ENCODE data around the gene NTSR1.

Gene NTSR1

GRCh38 chr20:62733891-62734290 is 25.3 kb downstream of the NTSR1 start:
- TF ChIP-seq CTCF (IDR thresholded peaks at IDR 0.05), result no peak

- TF ChIP-seq CTCF (IDR thresholded peaks at IDR 0.05), result no peak
Observed at GRCh38 chr20:62734326-62734725, 25.7 kb downstream of the NTSR1 start.

GRCh38 chr20:62734881-62735280 is 26.2 kb downstream of the NTSR1 start:
- TF ChIP-seq CTCF (IDR thresholded peaks at IDR 0.05), result no peak

- TF ChIP-seq CTCF (IDR thresholded peaks at IDR 0.05), result no peak
Observed at GRCh38 chr20:62735331-62735821, 26.7 kb downstream of the NTSR1 start.

DNA sequence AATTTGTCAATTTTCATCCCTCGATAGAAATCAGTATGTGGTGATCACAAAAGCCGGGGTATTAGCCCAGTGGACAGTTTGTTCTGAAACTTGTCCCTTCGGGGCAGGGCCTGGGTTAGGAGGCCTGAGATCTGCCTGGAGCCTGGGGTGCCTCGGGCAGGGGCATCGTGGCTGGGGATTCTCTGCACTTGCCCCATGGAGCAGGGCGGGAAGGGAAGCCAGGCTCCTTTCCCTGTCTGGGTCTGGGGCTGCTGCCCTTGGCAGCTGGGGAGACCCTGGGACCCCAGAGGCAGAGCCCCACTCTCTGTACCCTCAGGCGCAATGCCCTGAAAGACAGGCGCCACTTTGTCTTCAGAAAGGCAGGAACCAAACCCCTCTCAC is 27.4 kb downstream of the NTSR1 start:
- no peak for TF ChIP-seq CTCF (IDR thresholded peaks at IDR 0.05)

GRCh38 chr20:62736407-62737071 is 27.9 kb downstream of the NTSR1 start:
- no peak for TF ChIP-seq CTCF (IDR thresholded peaks at IDR 0.05)

DNA sequence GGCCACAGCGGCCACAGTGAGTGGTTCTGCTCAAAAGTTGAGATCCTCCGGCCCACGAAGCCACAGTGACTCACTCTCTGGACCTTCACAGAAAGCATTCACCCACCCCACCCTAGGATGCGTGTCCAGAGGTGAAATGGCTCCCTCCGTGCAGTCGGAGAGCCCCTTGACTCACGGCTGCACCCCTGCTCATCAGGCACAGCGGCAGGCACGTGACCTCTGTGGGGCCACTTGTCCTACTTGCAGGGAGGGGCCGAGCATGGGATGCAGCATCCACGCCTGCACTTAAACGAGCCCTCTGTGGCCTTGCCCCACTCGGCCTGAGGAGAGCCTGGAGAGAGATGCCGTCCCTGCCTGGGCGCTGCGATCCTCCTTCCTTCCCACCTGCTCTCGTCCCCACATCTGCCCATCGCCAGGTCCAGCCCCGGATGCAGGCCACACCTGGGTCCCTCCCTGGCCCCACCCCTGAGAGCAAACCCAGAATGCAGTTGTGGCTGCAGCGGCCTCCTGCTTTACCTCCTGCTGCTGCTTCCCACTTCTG is 28.7 kb downstream of the NTSR1 start:
- no peak for TF ChIP-seq CTCF (IDR thresholded peaks at IDR 0.05)
